Ectodermal cell (in vitro differentiated cells): ENCODE results near the gene SNRPD1. TPM values are rescaled to one million over a fixed set of nuclear protein-coding genes. Genes with fewer than 3 reads are reported as not detected.
"Not testable (repeated sequence)": the region's sequence is repeated elsewhere in the genome, so short reads cannot be mapped to it uniquely, and the experiment has no call there.

Source experiments
- H3K27ac ChIP-seq: 2 replicates; pipeline ENCODE4 v1.7.0; 2013; ENCODE audit warnings: mild to moderate bottlenecking, low read depth, low read length; ENCODE audit not compliant: insufficient read depth, poor library complexity, severe bottlenecking
- H3K27me3 ChIP-seq: 2 replicates; pipeline ENCODE4 v1.7.0; 2013; ENCODE audit warnings: mild to moderate bottlenecking, low read length; ENCODE audit not compliant: insufficient read depth, control insufficient read depth, poor library complexity, severe bottlenecking
- H3K36me3 ChIP-seq: one replicate; pipeline ENCODE4 v1.7.0; 2013; ENCODE audit warnings: low read length; ENCODE audit not compliant: control insufficient read depth, insufficient read depth
- H3K4me1 ChIP-seq: one replicate; pipeline ENCODE4 v1.7.0; 2013; ENCODE audit warnings: low read length; ENCODE audit not compliant: control insufficient read depth, insufficient read depth
- H3K4me3 ChIP-seq: 2 replicates; pipeline ENCODE4 v1.7.0; 2013; ENCODE audit warnings: low read depth, low read length, control low read depth; ENCODE audit not compliant: insufficient read depth
- H3K9me3 ChIP-seq: 2 replicates; pipeline ENCODE4 v1.7.0; 2013; ENCODE audit warnings: mild to moderate bottlenecking, low read length, moderate library complexity; ENCODE audit not compliant: control insufficient read depth
- WGBS, 2 experiments: methylation state at CpG; one replicate each; pipeline ENCODE4 v1.1.7; 2013; ENCODE audit warnings: missing lambda C conversion rate in 2 of 2; 5-methylcytosine and 5-hydroxymethylcytosine counted together
- polyA plus RNA-seq, 4 experiments: library from polyadenylated mRNA; stranded (reverse); fragments of 50-300 nt; gene quantifications; one replicate each; pipeline ENCODE4 v1.2.3, GENCODE V29; 2013

SNRPD1 gene
- 237 TPM for polyA plus RNA-seq (2013, experiment 1 of 4)
- polyA plus RNA-seq (2013, experiment 2 of 4) = 228 TPM
- 195 TPM for polyA plus RNA-seq (2013, experiment 3 of 4)
- polyA plus RNA-seq (2013, experiment 4 of 4) = 190 TPM

- Histone ChIP-seq H3K9me3 (no peaks in the 10 kb centered on the region), H3K4me1 (no peaks in the 10 kb centered on the region), H3K36me3 (peaks cover 6% of the 10 kb centered on the region), H3K27ac (peak within 1 kb of the TSS; percentile 84), H3K27me3 (no peaks in the 10 kb centered on the region), H3K4me3 (peak within 1 kb of the TSS; percentile 69)
- WGBS, 2 experiments = 2% methylated on average over 59 of the region's 59 CpGs
These were observed at the start of gene SNRPD1 for GRCh38 chr18:21612125-21613039. SNRPD1 (plus strand) TSS chr18:21612314; CDS start chr18:21612430, 116 bp downstream.

- peaks cover 8% of the 10 kb centered on the region for H3K36me3 ChIP-seq
- no peaks in the 10 kb centered on the region for H3K4me1 ChIP-seq
- H3K27ac ChIP-seq = no peak overlapping the region
- no peaks in the 10 kb centered on the region for H3K9me3 ChIP-seq
- H3K4me3 ChIP-seq = no peak overlapping the region
- H3K27me3 ChIP-seq = no peaks in the 10 kb centered on the region
These were observed 40.3 kb upstream of the SNRPD1 start for GRCh38 chr18:21571772-21572171.

GRCh38 chr18:21575656-21576055 lies 36.5 kb upstream of the SNRPD1 start:
- Histone ChIP-seq H3K36me3 (peaks cover 3% of the 10 kb centered on the region), H3K4me3 (no peak overlapping the region), H3K27me3 (no peaks in the 10 kb centered on the region), H3K9me3 (no peaks in the 10 kb centered on the region), H3K27ac (no peak overlapping the region), H3K4me1 (no peaks in the 10 kb centered on the region)
- 83 to 100% methylated on average over 4 of the region's 4 CpGs for WGBS, 2 experiments

DNA sequence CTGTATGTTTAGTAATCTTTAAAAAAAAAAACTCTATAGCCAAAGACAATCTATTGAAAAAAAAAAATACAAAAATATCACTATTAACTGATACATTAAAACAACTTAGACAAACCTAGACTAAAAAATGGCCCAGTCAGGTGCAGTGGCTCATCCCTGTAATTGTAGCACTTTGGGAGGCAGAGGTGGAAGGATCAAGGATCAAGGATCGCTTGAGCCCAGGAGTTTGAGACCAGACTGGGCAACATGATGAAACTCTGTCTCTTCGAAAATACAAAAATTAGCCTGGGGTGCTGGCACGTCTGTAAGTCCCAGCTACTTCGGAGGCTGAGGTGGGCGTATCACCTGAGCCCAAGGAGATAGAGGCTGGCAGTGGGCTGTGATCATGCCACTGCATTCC lies 27.7 kb upstream of the SNRPD1 start:
- Histone ChIP-seq H3K27me3 (no peaks in the 10 kb centered on the region), H3K9me3 (no peaks in the 10 kb centered on the region), H3K27ac (no peak overlapping the region), H3K36me3 (no peaks in the 10 kb centered on the region), H3K4me1 (no peaks in the 10 kb centered on the region), H3K4me3 (no peak overlapping the region)
- 92% methylated on average over 5 of the region's 5 CpGs for WGBS, 2 experiments

DNA sequence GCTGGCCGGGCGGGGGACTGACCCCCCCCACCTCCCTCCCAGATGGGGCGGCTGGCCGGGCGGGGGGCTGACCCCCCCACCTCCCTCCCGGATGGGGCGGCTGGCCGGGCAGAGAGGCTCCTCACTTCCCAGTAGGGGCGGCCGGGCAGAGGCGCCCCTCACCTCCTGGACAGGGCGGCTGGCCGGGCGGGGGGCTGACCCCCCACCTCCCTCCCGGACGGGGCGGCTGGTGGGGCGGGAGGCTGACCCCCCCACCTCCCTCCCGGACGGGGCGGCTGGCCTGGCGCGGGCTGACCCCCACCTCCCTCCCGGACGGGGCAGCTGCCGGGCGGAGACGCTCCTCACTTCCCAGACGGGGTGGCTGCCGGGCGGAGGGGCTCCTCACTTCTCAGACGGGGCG lies 19.8 kb upstream of the SNRPD1 start:
- not testable (repeated sequence) for H3K9me3 ChIP-seq

GRCh38 chr18:21593540-21594257 lies 18.4 kb upstream of the SNRPD1 start:
- Histone ChIP-seq H3K36me3 (peaks cover 3% of the 10 kb centered on the region), H3K9me3 (peaks cover 3% of the 10 kb centered on the region), H3K4me1 (no peaks in the 10 kb centered on the region), H3K4me3 (no peak overlapping the region), H3K27ac (no peak overlapping the region), H3K27me3 (no peaks in the 10 kb centered on the region)
- WGBS, 2 experiments = 97 to 98% methylated on average over 3 of the region's 7 CpGs

More for the DNA sequence above, 19.8 kb upstream of the SNRPD1 start:
- H3K27me3 ChIP-seq, H3K4me3 ChIP-seq, H3K27ac ChIP-seq, H3K36me3 ChIP-seq, H3K4me1 ChIP-seq: not testable (repeated sequence)
- WGBS, 2 experiments = 95 to 96% methylated on average over 20 to 22 of the region's 33 CpGs

GRCh38 chr18:21597620-21598019 lies 14.5 kb upstream of the SNRPD1 start:
- Histone ChIP-seq H3K4me1 (peaks cover 6% of the 10 kb centered on the region), H3K27ac (no peak overlapping the region), H3K4me3 (no peak overlapping the region), H3K27me3 (no peaks in the 10 kb centered on the region), H3K9me3 (peaks cover 3% of the 10 kb centered on the region), H3K36me3 (peaks cover 3% of the 10 kb centered on the region)
- WGBS, 2 experiments = 73 to 100% methylated on average over 1 of the region's 1 CpG

- peaks cover 6% of the 10 kb centered on the region for H3K4me1 ChIP-seq
- peaks cover under 1% of the 10 kb centered on the region for H3K9me3 ChIP-seq
- no peak overlapping the region for H3K27ac ChIP-seq
- peak overlapping the region; percentile 94 for H3K4me3 ChIP-seq
- H3K27me3 ChIP-seq = no peaks in the 10 kb centered on the region
- 59 to 60% methylated on average over 16 to 18 of the region's 18 CpGs for WGBS, 2 experiments
- H3K36me3 ChIP-seq = peaks cover under 1% of the 10 kb centered on the region
These were observed 13.2 kb upstream of the SNRPD1 start for GRCh38 chr18:21598726-21599584.

GRCh38 chr18:21599585-21600525 lies 12.3 kb upstream of the SNRPD1 start:
- Histone ChIP-seq H3K4me1 (peaks cover 6% of the 10 kb centered on the region), H3K9me3 (no peaks in the 10 kb centered on the region), H3K36me3 (no peaks in the 10 kb centered on the region), H3K4me3 (peak overlapping the region; percentile 94), H3K27ac (peak overlapping the region; percentile 94), H3K27me3 (no peaks in the 10 kb centered on the region)
- WGBS, 2 experiments = 0% methylated on average over 67 of the region's 67 CpGs
